Natural killer cell (primary cell): ENCODE data around the gene PROX2. TPM values are rescaled to one million over a fixed set of nuclear protein-coding genes. Genes with fewer than 3 reads are reported as not detected.
A peak's percentile ranks its signal among the peaks of the same experiment; 100 is the strongest.

Experiments used
- ATAC-seq, 3 donors: fragments of 150-1000 bp in 2 of 3; fragments of 200-7000 bp in 1 of 3; cut with Tn5 transposase; 1 replicate in 1 of 3; 2 replicates in 2 of 3; pipeline ENCODE4 v1.10.0; 2021; ENCODE audit warnings: mild to moderate bottlenecking in 2 of 3, moderate library complexity in 2 of 3
- DNase-seq, 2 donors: peaks; one replicate each; pipeline versions ENCODE4 v3.0.0 to v3.0.0-alpha.2; 2013 to 2021; ENCODE audit warnings: mixed read lengths in 1 of 2
- H3K27ac ChIP-seq: one replicate; pipeline ENCODE4 v1.5.1; 2013; ENCODE audit warnings: mild to moderate bottlenecking, low read length
- H3K27me3 ChIP-seq: one replicate; pipeline ENCODE4 v1.6.1; 2013; ENCODE audit warnings: low read length; ENCODE audit not compliant: control insufficient read depth, insufficient read depth
- H3K36me3 ChIP-seq: one replicate; pipeline ENCODE4 v1.6.1; 2013; ENCODE audit warnings: low read length; ENCODE audit not compliant: control insufficient read depth, insufficient read depth
- H3K4me1 ChIP-seq: one replicate; pipeline ENCODE4 v1.6.1; 2013; ENCODE audit warnings: low read length; ENCODE audit not compliant: control insufficient read depth, insufficient read depth
- H3K4me3 ChIP-seq: one replicate; pipeline ENCODE4 v1.5.1; 2013; ENCODE audit warnings: low read length
- H3K9me3 ChIP-seq: one replicate; pipeline ENCODE4 v1.6.1; 2013; ENCODE audit warnings: low read length; ENCODE audit not compliant: control insufficient read depth, insufficient read depth
- H3K27ac Mint-ChIP-seq, 2 donors: one replicate each; pipeline ENCODE4 v1.8.0; 2022; ENCODE audit warnings: mild to moderate bottlenecking in 2 of 2, mixed read lengths in 2 of 2, moderate library complexity in 1 of 2
- H3K27me3 Mint-ChIP-seq, 2 donors: one replicate each; pipeline ENCODE4 v1.8.0; 2022; ENCODE audit warnings: low read depth in 2 of 2, mixed read lengths in 2 of 2
- H3K36me3 Mint-ChIP-seq: one replicate; pipeline ENCODE4 v1.8.0; 2022; ENCODE audit warnings: mixed read lengths
- H3K4me1 Mint-ChIP-seq, 2 donors: one replicate each; pipeline ENCODE4 v1.8.0; 2022; ENCODE audit warnings: mixed read lengths in 2 of 2
- H3K4me3 Mint-ChIP-seq: one replicate; pipeline ENCODE4 v1.8.0; 2022; ENCODE audit warnings: mild to moderate bottlenecking, moderate library complexity, mixed read lengths
- H3K9me3 Mint-ChIP-seq, 2 donors: one replicate each; pipeline ENCODE4 v1.8.0; 2022; ENCODE audit warnings: mixed read lengths in 2 of 2
- CTCF ChIP-seq: fragments of 200-600 bp; IDR thresholded peaks from one replicate; pipeline ENCODE4 v1.8.0; 2022; ENCODE audit warnings: antibody characterized with exemption
- WGBS: methylation state at CpG from one replicate; pipeline ENCODE4 v1.1.7; 2013; ENCODE audit warnings: missing lambda C conversion rate; ENCODE audit not compliant: insufficient coverage; 5-methylcytosine and 5-hydroxymethylcytosine counted together
- intact Hi-C: fragments of 100-400 bp; cut with micrococcal nuclease; formaldehyde crosslinking; loops from one replicate; pipeline ENCODE4 v1.14.2; 2022
- total RNA-seq, 4 donors: library from RNA; stranded (reverse); fragments of 120-200 nt in 1 of 4; gene quantifications; one replicate each; pipeline versions ENCODE4 v1.2.3 to v1.2.4, GENCODE V29; 2013 to 2022

The PROX2 gene
- total RNA-seq, 3 donors from 2014 or later (not counting 1 experiment from before 2014, with no cell fraction given) = 5.1 to 7.1 (median 5.7) TPM

DNA sequence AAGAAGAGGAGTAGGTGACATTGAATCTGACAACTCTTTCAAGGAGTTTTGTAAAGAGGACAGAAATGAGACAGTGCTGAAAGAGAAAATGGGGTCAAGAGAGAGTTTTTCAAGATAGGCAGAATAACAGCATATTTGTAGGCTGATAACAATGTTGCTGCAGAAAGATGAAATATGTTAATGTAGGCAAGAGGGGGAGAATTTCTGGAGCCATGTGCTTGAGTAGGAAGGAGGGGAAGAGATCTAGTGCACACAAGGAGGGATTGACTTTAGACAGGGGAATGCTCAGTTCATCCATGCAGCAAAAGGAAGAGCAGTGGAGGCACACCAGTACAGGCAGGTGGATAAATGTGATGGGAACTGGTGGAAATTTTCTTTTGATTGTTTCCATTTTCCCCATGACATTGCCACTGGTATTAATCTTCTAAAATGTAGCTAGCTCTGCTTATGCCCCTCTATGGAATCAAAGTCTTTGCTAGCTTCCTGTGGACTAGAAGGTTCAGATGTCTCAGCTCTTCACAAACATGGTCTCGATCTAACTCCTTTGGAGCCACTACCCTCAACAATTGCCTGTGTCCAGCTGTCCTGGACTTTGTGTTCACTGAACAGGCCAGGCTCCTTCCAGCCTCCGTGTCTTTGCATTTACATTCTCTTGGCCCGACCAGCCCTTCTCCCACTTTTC is 9.1 kb downstream of the PROX2 start:
- peak overlapping the region; percentile 69 for H3K27ac ChIP-seq
- peaks cover 14% of the 10 kb centered on the region for H3K4me1 ChIP-seq
- intact Hi-C loops = loop anchor here (10.0 kb wide), 1 partner anchor 138 kb away; the partner anchor contains the start of gene EIF2B2
- no peaks in the 10 kb centered on the region for H3K27me3 ChIP-seq
- H3K36me3 Mint-ChIP-seq = no peaks in the 10 kb centered on the region
- H3K27ac Mint-ChIP-seq = peak overlapping the region; percentile 82
- H3K9me3 Mint-ChIP-seq = no peaks in the 10 kb centered on the region
- peaks cover 21 to 22% of the 10 kb centered on the region in 2 donors for H3K4me1 Mint-ChIP-seq
- H3K36me3 ChIP-seq = no peaks in the 10 kb centered on the region
- no peaks in the 10 kb centered on the region for H3K27me3 Mint-ChIP-seq
- 91% methylated on average over 3 of the region's 3 CpGs for WGBS
- H3K4me3 ChIP-seq = no peak overlapping the region
- no peak for ATAC-seq
- peak in 1 of 2 donors; percentile 17 for DNase-seq
- no peaks in the 10 kb centered on the region for H3K9me3 ChIP-seq
- H3K4me3 Mint-ChIP-seq = peak overlapping the region; percentile 67
- TF ChIP-seq CTCF = no peak

DNA sequence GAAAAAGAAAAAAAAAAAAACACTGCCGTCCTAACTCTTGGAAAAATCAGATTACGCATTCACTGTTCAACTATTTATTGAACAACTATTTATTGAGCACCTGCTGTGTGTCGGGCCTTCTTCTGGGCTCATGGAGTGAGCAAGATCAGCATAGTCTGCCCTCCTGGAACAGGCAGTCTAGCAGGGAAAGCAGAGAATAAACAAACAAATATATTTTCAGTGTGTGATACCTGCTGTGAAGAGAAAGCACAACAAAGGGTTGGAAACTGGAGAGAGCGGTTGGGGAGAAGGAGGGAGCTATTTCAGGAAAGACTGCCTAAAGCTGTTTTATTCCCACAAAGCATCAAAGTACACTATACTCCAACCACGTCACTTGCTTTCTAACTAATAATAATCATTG is 10.8 kb downstream of the PROX2 start:
- no peak for TF ChIP-seq CTCF
- Mint-ChIP-seq H3K27ac (no peak overlapping the region), H3K4me3 (no peak overlapping the region), H3K27me3 (no peaks in the 10 kb centered on the region), H3K4me1 (peaks cover 22 to 27% of the 10 kb centered on the region in 2 donors), H3K9me3 (no peaks in the 10 kb centered on the region), H3K36me3 (no peaks in the 10 kb centered on the region)
- H3K4me1 ChIP-seq = peaks cover 19% of the 10 kb centered on the region
- no peak overlapping the region for H3K4me3 ChIP-seq
- intact Hi-C loops = loop anchor here (10.0 kb wide), 1 partner anchor 140 kb away; the partner anchor contains the start of gene EIF2B2
- H3K9me3 ChIP-seq = no peaks in the 10 kb centered on the region
- no peak overlapping the region for H3K27ac ChIP-seq
- DNase-seq (no peak), ATAC-seq (no peak)
- no peaks in the 10 kb centered on the region for H3K36me3 ChIP-seq
- 100% methylated on average over 4 of the region's 5 CpGs for WGBS
- H3K27me3 ChIP-seq = no peaks in the 10 kb centered on the region

GRCh38 chr14:74864198-74864597 is 11.7 kb downstream of the PROX2 start:
- no peaks in the 10 kb centered on the region for H3K9me3 ChIP-seq

More at GRCh38 chr14:74864198-74864597, 11.7 kb downstream of the PROX2 start:
- TF ChIP-seq CTCF = no peak
- Histone ChIP-seq H3K4me1 (peaks cover 19% of the 10 kb centered on the region), H3K27ac (no peak overlapping the region), H3K27me3 (no peaks in the 10 kb centered on the region), H3K36me3 (no peaks in the 10 kb centered on the region), H3K4me3 (no peak overlapping the region)
- no peak for DNase-seq
- ATAC-seq = no peak
- WGBS = 95% methylated on average over 6 of the region's 9 CpGs
- Mint-ChIP-seq H3K27ac (no peak overlapping the region), H3K4me1 (peaks cover 22 to 27% of the 10 kb centered on the region in 2 donors), H3K36me3 (no peaks in the 10 kb centered on the region), H3K4me3 (no peak overlapping the region), H3K9me3 (no peaks in the 10 kb centered on the region), H3K27me3 (no peaks in the 10 kb centered on the region)
- intact Hi-C loops = loop anchor here (10.0 kb wide), 1 partner anchor 141 kb away; the partner anchor contains the start of gene EIF2B2
